GM19467 (cell line): Measurements from ENCODE around the gene HOXA2.

Source experiments
- ATAC-seq: cut with Tn5 transposase; IDR thresholded peaks from one replicate; pipeline ENCODE4 v1.9.1; 2021; ENCODE audit warnings: mild to moderate bottlenecking, moderate library complexity; ENCODE audit not compliant: unreplicated experiment

Gene HOXA2

GRCh38 chr7:27126596-27127327 lies 24.3 kb upstream of the HOXA2 start:
- no peak for ATAC-seq

GRCh38 chr7:27125986-27126394 lies 23.5 kb upstream of the HOXA2 start:
- no peak for ATAC-seq

- no peak for ATAC-seq
Measured at GRCh38 chr7:27124902-27125689, 22.6 kb upstream of the HOXA2 start.

- no peak for ATAC-seq
Measured at GRCh38 chr7:27124096-27124901, 21.8 kb upstream of the HOXA2 start.

- no peak for ATAC-seq
Measured at GRCh38 chr7:27123477-27124053, 21.1 kb upstream of the HOXA2 start.

- no peak for ATAC-seq
Measured at GRCh38 chr7:27123007-27123476, 20.6 kb upstream of the HOXA2 start.

- no peak for ATAC-seq
Measured at GRCh38 chr7:27122077-27122910, 19.8 kb upstream of the HOXA2 start.

GRCh38 chr7:27121684-27122076 lies 19.2 kb upstream of the HOXA2 start:
- ATAC-seq: no peak

GRCh38 chr7:27119412-27119911 lies 17.0 kb upstream of the HOXA2 start:
- ATAC-seq: no peak

GRCh38 chr7:27118580-27118979 lies 16.1 kb upstream of the HOXA2 start:
- ATAC-seq: no peak

- ATAC-seq: no peak
Measured at GRCh38 chr7:27117887-27118491, 15.5 kb upstream of the HOXA2 start.

- no peak for ATAC-seq
Measured at GRCh38 chr7:27116962-27117886, 14.7 kb upstream of the HOXA2 start.

GRCh38 chr7:27116031-27116961 lies 13.8 kb upstream of the HOXA2 start:
- no peak for ATAC-seq

GRCh38 chr7:27115221-27116026 lies 12.9 kb upstream of the HOXA2 start:
- ATAC-seq: no peak

GRCh38 chr7:27114881-27115220 lies 12.4 kb upstream of the HOXA2 start:
- no peak for ATAC-seq

- ATAC-seq: no peak
Measured at GRCh38 chr7:27113991-27114769, 11.7 kb upstream of the HOXA2 start.
